Fibroblast of skin of scalp (primary cell): ENCODE results near the gene TP53RK.
A peak's percentile ranks its signal among the peaks of the same experiment; 100 is the strongest.
"Not testable (repeated sequence)": the region's sequence is repeated elsewhere in the genome, so short reads cannot be mapped to it uniquely, and the experiment has no call there.

Experiments used
- DNase-seq: peaks from one replicate; pipeline ENCODE4 v3.0.0-alpha.2; 2013

TP53RK gene

GRCh38 chr20:46683011-46683667 is 6.1 kb downstream of the TP53RK start:
- DNase-seq = no peak

- no peak for DNase-seq
These were observed 7.0 kb downstream of the TP53RK start for GRCh38 chr20:46682063-46682821.

GRCh38 chr20:46681032-46681854 is 8.0 kb downstream of the TP53RK start:
- peak; percentile 41 for DNase-seq

GRCh38 chr20:46680684-46681031 is 8.6 kb downstream of the TP53RK start:
- DNase-seq = no peak

- DNase-seq = no peak
These were observed 10.7 kb downstream of the TP53RK start for GRCh38 chr20:46678516-46678915.

- no peak for DNase-seq
These were observed 11.6 kb downstream of the TP53RK start for GRCh38 chr20:46677608-46678007.

- DNase-seq = not testable (repeated sequence)
These were observed 12.5 kb downstream of the TP53RK start for GRCh38 chr20:46676649-46677316.

GRCh38 chr20:46674253-46675083 is 14.8 kb downstream of the TP53RK start:
- peak; percentile 22 for DNase-seq

- DNase-seq = no peak
These were observed 15.6 kb downstream of the TP53RK start for GRCh38 chr20:46673394-46674252.

- DNase-seq = no peak
These were observed 16.6 kb downstream of the TP53RK start for GRCh38 chr20:46672543-46673148.

- DNase-seq = no peak
These were observed 17.2 kb downstream of the TP53RK start for GRCh38 chr20:46671866-46672542.

GRCh38 chr20:46670585-46671584 is 18.4 kb downstream of the TP53RK start:
- DNase-seq = no peak

- DNase-seq = no peak
These were observed 19.0 kb downstream of the TP53RK start for GRCh38 chr20:46670228-46670584.

GRCh38 chr20:46666818-46667515 is 22.3 kb downstream of the TP53RK start:
- no peak for DNase-seq

- DNase-seq = no peak
These were observed 22.9 kb downstream of the TP53RK start for GRCh38 chr20:46666306-46666705.

- DNase-seq = no peak
These were observed 23.6 kb downstream of the TP53RK start for GRCh38 chr20:46665602-46666001.

- no peak for DNase-seq
These were observed 25.7 kb downstream of the TP53RK start for GRCh38 chr20:46663531-46663930.

- DNase-seq = no peak
These were observed 27.6 kb downstream of the TP53RK start for GRCh38 chr20:46661659-46662058.
